SH-SY5Y (cell line): ENCODE results near the gene GIGYF2.

Experiments used
- GATA2 ChIP-seq: IDR thresholded peaks from 2 replicates; pipeline ENCODE4 v1.6.1; 2011; ENCODE audit warnings: mild to moderate bottlenecking, low read depth, low read length
- GATA3 ChIP-seq: IDR thresholded peaks from 2 replicates; pipeline ENCODE4 v1.6.1; 2011; ENCODE audit warnings: low read depth, mild to moderate bottlenecking, low read length, moderate library complexity

DNA sequence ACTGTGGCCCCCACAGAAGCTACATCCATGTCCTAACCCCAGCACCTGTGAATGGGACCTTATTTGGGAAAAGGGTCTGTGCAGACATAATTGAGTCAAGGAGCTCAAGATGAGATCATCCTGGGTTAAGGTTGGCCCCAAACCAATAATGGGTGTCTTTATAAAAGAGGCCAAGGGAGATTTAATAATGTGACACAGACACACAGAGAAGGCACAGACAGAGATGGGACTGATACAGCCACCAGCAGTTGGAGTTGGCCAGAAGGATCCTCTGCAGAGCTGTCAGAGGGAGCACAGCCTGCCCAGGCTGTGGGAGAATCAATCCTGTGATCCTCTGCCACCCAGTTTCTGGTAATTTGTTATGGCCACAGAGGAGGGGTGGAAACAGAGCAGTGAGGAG, 199.0 kb downstream of the GIGYF2 start:
- TF ChIP-seq GATA2 (peak; percentile 40; the same call in 1 of the 2 replicates), GATA3 (no peak)
